IMR-90 (cell line): ENCODE measurements around the gene COL17A1. TPM values are rescaled to one million over a fixed set of nuclear protein-coding genes. Genes with fewer than 3 reads are reported as not detected.

Experiments
- ATAC-seq: fragments of 200-7000 bp; cut with Tn5 transposase; 2 replicates; pipeline ENCODE4 v1.9.1; 2020; ENCODE audit warnings: low read depth, mild to moderate bottlenecking, moderate library complexity
- BruUV-seq: library from RNA; stranded (reverse); fragments of 400-500 nt; replicated peaks from 2 replicates; lab custom pipeline; 2021; lab: Mats Ljungman, UMichigan
- CTCF ChIA-PET: fragments of 300-600 bp; formaldehyde crosslinking; extraction: SDS; loops from one replicate; lab custom pipeline; 2021; ENCODE audit warnings: antibody characterized with exemption; lab: Yijun Ruan, JAX
- POLR2A ChIA-PET: fragments of 300-600 bp; sonication (Branson Sonifier 250); formaldehyde crosslinking; loops from one replicate; lab custom pipeline; 2022; ENCODE audit warnings: antibody characterized with exemption; ENCODE audit not compliant: unreplicated experiment; lab: Charles Lee
- DNase-seq: peaks from one replicate; pipeline ENCODE4 v3.0.0; 2013
- H2AFZ ChIP-seq: replicated peaks from 2 replicates; pipeline ENCODE3; 2013; ENCODE audit warnings: low read length, mild to moderate bottlenecking; ENCODE audit not compliant: poor library complexity
- H2AK5ac ChIP-seq: 2 replicates; pipeline ENCODE4 v1.6.1; 2013; ENCODE audit warnings: low read depth, low read length, inconsistent platforms
- H2AK9ac ChIP-seq: replicated peaks from 2 replicates; pipeline ENCODE3; 2013; ENCODE audit warnings: mild to moderate bottlenecking, low read depth, low read length, moderate library complexity; ENCODE audit not compliant: poor library complexity
- H2BK120ac ChIP-seq: 2 replicates; pipeline ENCODE4 v1.6.1; 2013; ENCODE audit warnings: low read depth, low read length, inconsistent platforms
- H2BK15ac ChIP-seq: 3 replicates; pipeline ENCODE4 v1.6.1; 2013; ENCODE audit warnings: low read depth, low read length, inconsistent platforms
- H2BK20ac ChIP-seq: 2 replicates; pipeline ENCODE4 v1.6.1; 2013; ENCODE audit warnings: low read depth, mild to moderate bottlenecking, inconsistent platforms, low read length, moderate library complexity
- H2BK5ac ChIP-seq: 2 replicates; pipeline ENCODE4 v1.6.1; 2013; ENCODE audit warnings: mild to moderate bottlenecking, low read depth, low read length, inconsistent platforms; ENCODE audit not compliant: poor library complexity, severe bottlenecking
- H3K14ac ChIP-seq: replicated peaks from 2 replicates; pipeline ENCODE4 v1.6.1; 2013; ENCODE audit warnings: low read depth, low read length, inconsistent platforms
- H3K18ac ChIP-seq: 2 replicates; pipeline ENCODE4 v1.6.1; 2013; ENCODE audit warnings: low read depth, low read length, control low read depth
- H3K23ac ChIP-seq: 2 replicates; pipeline ENCODE4 v1.6.1; 2013; ENCODE audit warnings: low read depth, low read length, inconsistent platforms
- H3K27ac ChIP-seq: 2 replicates; pipeline ENCODE4 v1.5.1; 2013; ENCODE audit warnings: mild to moderate bottlenecking, control low read depth, low read length; ENCODE audit not compliant: insufficient read depth
- H3K27me3 ChIP-seq: 2 replicates; pipeline ENCODE4 v1.6.1; 2013; ENCODE audit warnings: low read length; ENCODE audit not compliant: control insufficient read depth, insufficient read depth
- H3K36me3 ChIP-seq: 2 replicates; pipeline ENCODE4 v1.6.1; 2013; ENCODE audit warnings: low read length, mixed read lengths; ENCODE audit not compliant: control insufficient read depth, insufficient read depth
- H3K4ac ChIP-seq: 2 replicates; pipeline ENCODE4 v1.6.1; 2013; ENCODE audit warnings: low read depth, low read length, inconsistent platforms
- H3K4me1 ChIP-seq: 2 replicates; pipeline ENCODE4 v1.6.1; 2013; ENCODE audit warnings: low read length, mixed read lengths; ENCODE audit not compliant: control insufficient read depth, insufficient read depth
- H3K4me2 ChIP-seq: 2 replicates; pipeline ENCODE4 v1.6.1; 2013; ENCODE audit warnings: low read depth, mild to moderate bottlenecking, control low read depth, low read length, moderate library complexity
- H3K4me3 ChIP-seq: 2 replicates; pipeline ENCODE4 v1.5.1; 2013; ENCODE audit warnings: low read depth, mild to moderate bottlenecking, control low read depth, low read length, moderate library complexity; ENCODE audit not compliant: insufficient read depth
- H3K56ac ChIP-seq: 2 replicates; pipeline ENCODE4 v1.6.1; 2013; ENCODE audit warnings: low read length, inconsistent platforms; ENCODE audit not compliant: insufficient read depth; ENCODE audit errors: extremely low read depth
- H3K79me1 ChIP-seq, 2 experiments: 2 replicates each; pipeline ENCODE4 v1.6.1; 2013; ENCODE audit warnings: low read length in 2 of 2, inconsistent platforms in 1 of 2, low read depth in 1 of 2
- H3K9ac ChIP-seq: 2 replicates; pipeline ENCODE4 v1.6.1; 2013; ENCODE audit warnings: low read depth, low read length, control low read depth
- H3K9me1 ChIP-seq: 2 replicates; pipeline ENCODE4 v1.6.1; 2013; ENCODE audit warnings: low read length, inconsistent platforms; ENCODE audit not compliant: insufficient read depth
- H3K9me3 ChIP-seq: 2 replicates; pipeline ENCODE4 v1.6.1; 2013; ENCODE audit warnings: low read length; ENCODE audit not compliant: control insufficient read depth, insufficient read depth
- H4K20me1 ChIP-seq: 2 replicates; pipeline ENCODE4 v1.6.1; 2013; ENCODE audit warnings: low read length, inconsistent platforms; ENCODE audit not compliant: insufficient read depth
- H4K5ac ChIP-seq: 2 replicates; pipeline ENCODE4 v1.6.1; 2013; ENCODE audit warnings: mild to moderate bottlenecking, low read depth, low read length, control low read depth
- H4K8ac ChIP-seq, 2 experiments: 2 replicates each; pipeline ENCODE4 v1.6.1; 2013; ENCODE audit warnings: low read depth in 2 of 2, low read length in 2 of 2, control low read depth in 1 of 2, inconsistent platforms in 1 of 2
- H4K91ac ChIP-seq: 2 replicates; pipeline ENCODE4 v1.6.1; 2013; ENCODE audit warnings: low read depth, low read length, inconsistent platforms; ENCODE audit not compliant: insufficient read depth
- FOS ChIP-seq: fragments of 150-350 bp; IDR thresholded peaks from 2 replicates; pipeline ENCODE4 v1.6.1; 2016; ENCODE audit warnings: low read depth, low read length
- MAZ ChIP-seq: IDR thresholded peaks from 2 replicates; pipeline ENCODE4 v1.6.1; 2012; ENCODE audit warnings: low read depth, mild to moderate bottlenecking, low read length, improper control_type of control experiment, moderate library complexity, borderline replicate concordance
- RAD21 ChIP-seq: IDR thresholded peaks from 2 replicates; pipeline ENCODE4 v1.6.1; 2012; ENCODE audit warnings: low read length, improper control_type of control experiment
- RCOR1 ChIP-seq: IDR thresholded peaks from 2 replicates; pipeline ENCODE4 v1.6.1; 2012; ENCODE audit warnings: mild to moderate bottlenecking, low read length, improper control_type of control experiment; ENCODE audit not compliant: insufficient replicate concordance
- RFX5 ChIP-seq: IDR thresholded peaks from 2 replicates; pipeline ENCODE4 v1.8.0; 2012; ENCODE audit warnings: low read depth, mild to moderate bottlenecking, low read length, moderate library complexity
- SMC3 ChIP-seq: fragments of 150-350 bp; IDR thresholded peaks from 2 replicates; pipeline ENCODE4 v1.6.1; 2016; ENCODE audit warnings: low read depth, mild to moderate bottlenecking, antibody characterized with exemption, low read length, moderate library complexity
- WGBS, 2 experiments: methylation state at CpG; one replicate each; pipeline versions ENCODE4 v1.1.5 to v1.1.7; 2013; ENCODE audit warnings: missing lambda C conversion rate in 2 of 2; ENCODE audit not compliant: insufficient read length in 1 of 2; ENCODE audit errors: extremely low coverage in 2 of 2; 5-methylcytosine and 5-hydroxymethylcytosine counted together
- dilution Hi-C: fragments of 300-500 bp; cut with HindIII; formaldehyde crosslinking; loops from one replicate; pipeline ENCODE4 v1.14.3; 2018; ENCODE audit warnings: low sequenced_read_pairs; ENCODE audit not compliant: unreplicated experiment
- in situ Hi-C: fragments of 300-500 bp; cut with MboI; formaldehyde crosslinking; loops from 3 replicates; pipeline ENCODE4 v1.14.3; 2019; ENCODE audit warnings: low sequenced_read_pairs, inconsistent platforms, mixed read lengths
- intact Hi-C: fragments of 100-400 bp; cut with micrococcal nuclease; formaldehyde crosslinking; loops from 2 replicates; pipeline ENCODE4 v1.10.0; 2022
- polyA plus RNA-seq, 3 experiments: library from polyadenylated mRNA; depleted of rRNA; stranded (reverse); fragments of >200 nt; gene quantifications; 2 replicates each; pipeline ENCODE4 v1.2.3, GENCODE V29; 2012; ENCODE audit warnings: low replicate concordance in 1 of 3
- total RNA-seq: library from RNA; depleted of rRNA; stranded (reverse); fragments of >200 nt; gene quantifications from 2 replicates; pipeline ENCODE4 v1.2.3, GENCODE V29; 2012
- TF ChIP-seq, protein P1 (sequence below): fragments of 150-350 bp; IDR thresholded peaks from 2 replicates; pipeline ENCODE4 v1.6.1; 2016; ENCODE audit warnings: low read depth, mild to moderate bottlenecking, low read length, moderate library complexity, borderline replicate concordance
- TF ChIP-seq, protein P2 (sequence below): fragments of 150-350 bp; IDR thresholded peaks from 2 replicates; pipeline ENCODE4 v1.6.1; 2017; ENCODE audit warnings: mild to moderate bottlenecking, antibody characterized with exemption, low read length, low read depth
- TF ChIP-seq, protein P3 (sequence below): conservative IDR thresholded peaks from 2 replicates; pipeline ENCODE4 v1.5.1; 2012; ENCODE audit warnings: mild to moderate bottlenecking, low read depth, low read length, improper control_type of control experiment

Gene COL17A1
- total and polyA plus RNA-seq, 2 of the 4 experiments (the other 2 are of a cell fraction) = 0.14 to 0.18 TPM

DNA sequence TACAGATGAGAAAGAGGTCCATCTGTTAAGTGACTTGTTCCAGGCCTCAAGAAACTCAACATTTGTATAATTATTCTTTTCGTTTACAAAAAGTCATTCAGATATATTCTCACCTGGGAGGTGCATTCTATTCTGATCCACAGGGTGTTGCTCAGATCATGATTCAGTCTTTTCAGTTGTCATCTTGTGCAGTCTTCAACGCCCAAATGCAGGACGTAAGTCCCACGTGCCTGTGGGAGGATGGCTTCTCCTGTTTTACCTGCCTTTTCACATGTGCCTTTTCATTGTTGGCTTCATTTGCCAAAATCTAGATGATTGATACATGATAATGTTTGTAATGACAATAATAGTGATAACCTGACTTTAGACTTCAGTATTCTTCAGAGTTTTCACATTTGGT, 72.2 kb downstream of the COL17A1 start:
- Histone ChIP-seq H3K4me3 (no peak overlapping the region), H3K4me2 (no peak overlapping the region), H3K36me3 (peaks cover 5% of the 10 kb centered on the region), H4K91ac (no peak overlapping the region), H4K20me1 (no peaks in the 10 kb centered on the region), H4K5ac (no peak overlapping the region), H2BK5ac (no peak overlapping the region), H3K9ac (no peak overlapping the region), H3K27ac (no peak overlapping the region), H3K9me1 (peaks cover 7% of the 10 kb centered on the region), H3K79me1 (peaks cover 6 to 14% of the 10 kb centered on the region in 2 experiments; a peak in 2 of 4 replicates), H3K4ac (no peak overlapping the region), H2AK9ac (no peak overlapping the region), H3K14ac (no peak overlapping the region), H3K27me3 (no peaks in the 10 kb centered on the region), H3K18ac (no peak overlapping the region), H2AFZ (no peak overlapping the region), H2BK120ac (no peak overlapping the region), H2AK5ac (no peak overlapping the region), H3K23ac (no peak overlapping the region), H3K56ac (no peak overlapping the region), H2BK15ac (no peak overlapping the region), H3K4me1 (peaks cover 4% of the 10 kb centered on the region), H4K8ac (no peak overlapping the region), H2BK20ac (no peak overlapping the region), H3K9me3 (no peaks in the 10 kb centered on the region)
- intact Hi-C loops (loop anchor here (5.0 kb wide), 1 partner anchor 41 kb away; no protein-coding TSS in a partner anchor), dilution Hi-C loops (no loop called here), in situ Hi-C loops (loop anchor here (25.0 kb wide), 1 partner anchor 301 kb away; no protein-coding TSS in a partner anchor)
- no TSS peak for BruUV-seq
- no CpG with 5 or more reads among the region's 4 CpGs for WGBS, 2 experiments
- DNase-seq = no peak
- ChIA-PET POLR2A (no interaction called here), CTCF (no interaction called here)
- TF ChIP-seq MAZ (no peak), RCOR1 (no peak), RAD21 (no peak), SMC3 (no peak), RFX5 (no peak), FOS (no peak)
- TF ChIP-seq, protein P1, sequence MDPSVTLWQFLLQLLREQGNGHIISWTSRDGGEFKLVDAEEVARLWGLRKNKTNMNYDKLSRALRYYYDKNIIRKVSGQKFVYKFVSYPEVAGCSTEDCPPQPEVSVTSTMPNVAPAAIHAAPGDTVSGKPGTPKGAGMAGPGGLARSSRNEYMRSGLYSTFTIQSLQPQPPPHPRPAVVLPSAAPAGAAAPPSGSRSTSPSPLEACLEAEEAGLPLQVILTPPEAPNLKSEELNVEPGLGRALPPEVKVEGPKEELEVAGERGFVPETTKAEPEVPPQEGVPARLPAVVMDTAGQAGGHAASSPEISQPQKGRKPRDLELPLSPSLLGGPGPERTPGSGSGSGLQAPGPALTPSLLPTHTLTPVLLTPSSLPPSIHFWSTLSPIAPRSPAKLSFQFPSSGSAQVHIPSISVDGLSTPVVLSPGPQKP = no peak
- TF ChIP-seq, protein P2, sequence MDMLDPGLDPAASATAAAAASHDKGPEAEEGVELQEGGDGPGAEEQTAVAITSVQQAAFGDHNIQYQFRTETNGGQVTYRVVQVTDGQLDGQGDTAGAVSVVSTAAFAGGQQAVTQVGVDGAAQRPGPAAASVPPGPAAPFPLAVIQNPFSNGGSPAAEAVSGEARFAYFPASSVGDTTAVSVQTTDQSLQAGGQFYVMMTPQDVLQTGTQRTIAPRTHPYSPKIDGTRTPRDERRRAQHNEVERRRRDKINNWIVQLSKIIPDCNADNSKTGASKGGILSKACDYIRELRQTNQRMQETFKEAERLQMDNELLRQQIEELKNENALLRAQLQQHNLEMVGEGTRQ = no peak
- TF ChIP-seq, protein P3, sequence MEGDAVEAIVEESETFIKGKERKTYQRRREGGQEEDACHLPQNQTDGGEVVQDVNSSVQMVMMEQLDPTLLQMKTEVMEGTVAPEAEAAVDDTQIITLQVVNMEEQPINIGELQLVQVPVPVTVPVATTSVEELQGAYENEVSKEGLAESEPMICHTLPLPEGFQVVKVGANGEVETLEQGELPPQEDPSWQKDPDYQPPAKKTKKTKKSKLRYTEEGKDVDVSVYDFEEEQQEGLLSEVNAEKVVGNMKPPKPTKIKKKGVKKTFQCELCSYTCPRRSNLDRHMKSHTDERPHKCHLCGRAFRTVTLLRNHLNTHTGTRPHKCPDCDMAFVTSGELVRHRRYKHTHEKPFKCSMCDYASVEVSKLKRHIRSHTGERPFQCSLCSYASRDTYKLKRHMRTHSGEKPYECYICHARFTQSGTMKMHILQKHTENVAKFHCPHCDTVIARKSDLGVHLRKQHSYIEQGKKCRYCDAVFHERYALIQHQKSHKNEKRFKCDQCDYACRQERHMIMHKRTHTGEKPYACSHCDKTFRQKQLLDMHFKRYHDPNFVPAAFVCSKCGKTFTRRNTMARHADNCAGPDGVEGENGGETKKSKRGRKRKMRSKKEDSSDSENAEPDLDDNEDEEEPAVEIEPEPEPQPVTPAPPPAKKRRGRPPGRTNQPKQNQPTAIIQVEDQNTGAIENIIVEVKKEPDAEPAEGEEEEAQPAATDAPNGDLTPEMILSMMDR = no peak
- no peak for ATAC-seq
